ENCODE results near the gene SBF2.
A peak's percentile ranks its signal among the peaks of the same experiment; 100 is the strongest.

The SBF2 gene

GRCh38 chr11:9840460-9841004 lies 453.5 kb downstream of the SBF2 start:
- peak in 1 of 2 donors; percentile 75 for DNase-seq (ENCODE audit: low read depth in 2 of 2)
- H3K4me3 ChIP-seq (replicated peaks in 1 of 2; ENCODE audit: low read depth in 2 of 2, low read length in 2 of 2), result no peak overlapping the region
- TF ChIP-seq CTCF (IDR thresholded peaks at IDR 0.05; ENCODE audit: low read depth, low read length), result no peak

DNA sequence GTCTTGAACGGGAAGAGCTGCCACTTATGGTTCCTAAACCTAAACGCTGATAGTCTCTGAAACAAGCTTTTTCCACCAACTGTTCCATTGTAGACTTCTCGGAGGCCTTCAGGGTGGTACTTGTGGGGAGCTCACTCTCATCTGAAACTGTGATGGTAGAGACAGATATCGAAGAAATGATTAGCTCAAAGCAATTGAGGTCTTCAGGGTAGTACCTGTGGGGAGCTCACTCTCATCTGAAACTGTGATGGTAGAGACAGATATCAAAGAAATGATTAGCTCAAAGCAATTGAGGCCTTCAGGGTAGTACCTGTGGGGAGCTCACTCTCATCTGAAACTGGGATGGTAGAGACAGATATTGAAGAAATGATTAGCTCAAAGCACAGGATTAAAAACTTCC lies 454.5 kb downstream of the SBF2 start:
- no peak overlapping the region for H3K4me3 ChIP-seq (replicated peaks in 1 of 2; ENCODE audit: low read depth in 2 of 2, low read length in 2 of 2)
- no peak for TF ChIP-seq CTCF (IDR thresholded peaks at IDR 0.05; ENCODE audit: low read depth, low read length)
- no peak for DNase-seq (ENCODE audit: low read depth in 2 of 2)

DNA sequence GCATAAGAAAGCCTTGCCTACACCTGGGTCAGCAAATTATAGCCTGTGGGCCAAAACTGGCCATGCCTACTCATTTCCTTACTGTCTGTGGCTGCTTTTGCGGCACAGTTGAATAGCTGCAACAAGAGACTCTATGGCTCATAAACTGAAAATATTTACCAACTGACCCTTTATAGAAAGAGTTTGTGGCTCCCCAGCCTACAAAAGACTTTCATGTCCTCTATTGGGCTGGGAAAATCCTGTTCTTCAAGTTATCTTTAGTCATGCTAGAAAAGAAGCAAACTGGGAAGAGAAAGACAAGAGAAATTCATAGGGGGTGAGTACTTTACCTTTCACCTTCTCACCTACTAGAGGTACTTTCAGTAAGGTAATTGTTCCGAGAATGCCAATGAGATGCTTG lies 455.1 kb downstream of the SBF2 start:
- DNase-seq (ENCODE audit: low read depth in 2 of 2), result peak in 1 of 2 donors; percentile 66
- no peak for TF ChIP-seq CTCF (IDR thresholded peaks at IDR 0.05; ENCODE audit: low read depth, low read length)
- no peak overlapping the region for H3K4me3 ChIP-seq (replicated peaks in 1 of 2; ENCODE audit: low read depth in 2 of 2, low read length in 2 of 2)

GRCh38 chr11:9838229-9838628 lies 455.8 kb downstream of the SBF2 start:
- DNase-seq (ENCODE audit: low read depth in 2 of 2), result peak; percentile 47 to 80
- no peak for TF ChIP-seq CTCF (IDR thresholded peaks at IDR 0.05; ENCODE audit: low read depth, low read length)
- H3K4me3 ChIP-seq (replicated peaks in 1 of 2; ENCODE audit: low read depth in 2 of 2, low read length in 2 of 2), result no peak overlapping the region

DNA sequence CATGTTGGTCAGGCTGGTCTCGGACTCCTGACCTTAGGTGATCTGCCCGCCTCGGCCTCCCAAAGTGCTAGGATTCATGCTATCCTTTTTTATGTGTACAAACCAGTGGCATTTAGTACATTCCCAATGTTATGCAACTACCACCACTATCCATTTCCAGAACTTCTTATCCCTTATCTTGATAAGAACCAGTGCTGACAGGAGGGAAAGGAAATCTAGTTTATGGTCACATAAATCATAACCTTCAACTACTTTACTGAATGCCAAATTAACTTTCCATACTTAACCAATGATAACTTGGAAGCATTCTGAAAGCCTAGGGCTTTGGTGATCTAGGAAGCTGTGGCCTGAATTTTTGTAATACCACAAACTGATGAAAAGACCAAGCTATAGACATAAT lies 459.7 kb downstream of the SBF2 start:
- DNase-seq (ENCODE audit: low read depth in 2 of 2), result peak in 1 of 2 donors; percentile 47
- no peak overlapping the region for H3K4me3 ChIP-seq (replicated peaks in 1 of 2; ENCODE audit: low read depth in 2 of 2, low read length in 2 of 2)

DNA sequence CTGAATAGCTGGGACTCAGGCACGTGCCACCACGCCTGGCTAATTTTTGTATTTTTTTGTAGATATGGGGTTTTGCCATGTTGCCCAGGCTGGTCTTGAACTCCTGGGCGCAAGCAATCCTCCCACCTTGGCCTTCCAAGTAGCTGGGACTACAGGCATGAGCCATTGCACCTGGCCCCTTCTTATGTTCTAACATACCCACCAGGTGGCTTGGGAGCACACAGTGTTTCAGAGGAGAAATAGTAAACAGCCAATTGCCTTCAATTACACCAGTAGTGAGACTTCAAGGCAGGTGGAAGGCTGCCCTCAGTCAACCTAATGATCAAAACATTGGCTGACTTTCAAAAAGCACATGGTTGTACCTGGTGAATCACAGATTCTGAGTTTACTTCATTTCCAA lies 462.9 kb downstream of the SBF2 start:
- DNase-seq (ENCODE audit: low read depth in 2 of 2), result no peak
- no peak overlapping the region for H3K4me3 ChIP-seq (replicated peaks in 1 of 2; ENCODE audit: low read depth in 2 of 2, low read length in 2 of 2)
- no peak for TF ChIP-seq CTCF (IDR thresholded peaks at IDR 0.05; ENCODE audit: low read depth, low read length)

More for the DNA sequence above, 459.7 kb downstream of the SBF2 start:
- no peak for TF ChIP-seq CTCF (IDR thresholded peaks at IDR 0.05; ENCODE audit: low read depth, low read length)

GRCh38 chr11:9827708-9828107 lies 466.3 kb downstream of the SBF2 start:
- no peak for DNase-seq (ENCODE audit: low read depth in 2 of 2)

More at GRCh38 chr11:9827708-9828107, 466.3 kb downstream of the SBF2 start:
- no peak overlapping the region for H3K4me3 ChIP-seq (replicated peaks in 1 of 2; ENCODE audit: low read depth in 2 of 2, low read length in 2 of 2)
- no peak for TF ChIP-seq CTCF (IDR thresholded peaks at IDR 0.05; ENCODE audit: low read depth, low read length)

Data from cardiac fibroblast (primary cell).